Keratinocyte (primary cell): Measurements from ENCODE around the gene TTC9B. TPM values are rescaled to one million over a fixed set of nuclear protein-coding genes. Genes with fewer than 3 reads are reported as not detected.

ENCODE experiments used
- DNase-seq: peaks from one replicate; pipeline ENCODE4 v3.0.0-alpha.2; 2011; ENCODE audit warnings: low read depth, missing footprints, low spot score
- FAIRE-seq: peaks from 2 replicates; lab custom pipeline; 2011; peaks lifted over from hg19 to GRCh38; lab: Jason Lieb, UNC
- H2AFZ ChIP-seq: 2 replicates; pipeline ENCODE4 v1.6.0; 2012; ENCODE audit warnings: low read length, control low read depth, inconsistent platforms; ENCODE audit not compliant: control insufficient read depth
- H3K27ac ChIP-seq: 2 replicates; pipeline ENCODE4 v1.5.1; 2011; ENCODE audit warnings: low read length; ENCODE audit not compliant: control insufficient read depth, insufficient read depth
- H3K27me3 ChIP-seq: 3 replicates; pipeline ENCODE4 v1.6.0; 2011; ENCODE audit warnings: low read length; ENCODE audit not compliant: control insufficient read depth, insufficient read depth; ENCODE audit errors: extremely low read depth
- H3K36me3 ChIP-seq, 2 experiments: 2 replicates in 1 of 2; 3 replicates in 1 of 2; pipeline ENCODE4 v1.5.1; 2011; ENCODE audit warnings: low read length in 2 of 2, mild to moderate bottlenecking in 1 of 2; ENCODE audit not compliant: control insufficient read depth in 2 of 2, insufficient read depth in 2 of 2; ENCODE audit errors: extremely low read depth in 1 of 2
- H3K4me1 ChIP-seq: 3 replicates; pipeline ENCODE4 v1.5.1; 2011; ENCODE audit warnings: low read length; ENCODE audit not compliant: control insufficient read depth, insufficient read depth; ENCODE audit errors: extremely low read depth
- H3K4me2 ChIP-seq: 3 replicates; pipeline ENCODE4 v1.6.0; 2011; ENCODE audit warnings: low read depth, low read length; ENCODE audit not compliant: control insufficient read depth, insufficient read depth; ENCODE audit errors: extremely low read depth
- H3K4me3 ChIP-seq, 3 experiments: fragments of 200-600 bp in 1 of 3; sonication (generic) in 1 of 3; 2 replicates in 2 of 3; 3 replicates in 1 of 3; pipeline ENCODE4 v1.5.1; 2011 to 2016; ENCODE audit warnings: low read length in 3 of 3, mild to moderate bottlenecking in 3 of 3, control low read depth in 2 of 3, inconsistent platforms in 1 of 3, low read depth in 1 of 3, mixed read lengths in 1 of 3, mixed run types in 1 of 3, moderate library complexity in 1 of 3; ENCODE audit not compliant: control insufficient read depth in 2 of 3, insufficient read depth in 2 of 3; ENCODE audit errors: extremely low read depth in 1 of 3
- H3K79me2 ChIP-seq: 2 replicates; pipeline ENCODE4 v1.6.0; 2012; ENCODE audit warnings: low read length; ENCODE audit not compliant: control insufficient read depth, insufficient read depth
- H3K9ac ChIP-seq: 3 replicates; pipeline ENCODE4 v1.6.0; 2011; ENCODE audit warnings: low read length; ENCODE audit not compliant: control insufficient read depth, insufficient read depth; ENCODE audit errors: extremely low read depth
- H3K9me1 ChIP-seq: 3 replicates; pipeline ENCODE4 v1.6.0; 2011; ENCODE audit warnings: low read length; ENCODE audit not compliant: control insufficient read depth, insufficient read depth; ENCODE audit errors: extremely low read depth
- H3K9me3 ChIP-seq: 2 replicates; pipeline ENCODE4 v1.5.1; 2012; ENCODE audit warnings: low read depth, low read length; ENCODE audit not compliant: control insufficient read depth
- H4K20me1 ChIP-seq: 3 replicates; pipeline ENCODE4 v1.6.0; 2011; ENCODE audit warnings: low read length; ENCODE audit not compliant: control insufficient read depth, insufficient read depth; ENCODE audit errors: extremely low read depth
- EZH2 ChIP-seq: IDR thresholded peaks from one replicate; pipeline ENCODE4 v1.6.1; 2012; ENCODE audit warnings: inconsistent platforms, mild to moderate bottlenecking, low read length, moderate library complexity
- dilution Hi-C: fragments of 300-500 bp; cut with MboI; formaldehyde crosslinking; loops from one replicate; pipeline ENCODE4 v1.7.0; 2020; ENCODE audit warnings: low sequenced_read_pairs; ENCODE audit not compliant: extremely low pct_ligation_motif_present
- polyA plus RNA-seq, 5 experiments: library from polyadenylated mRNA; depleted of rRNA in 3 of 5; stranded (reverse) in 3 of 5; stranded (forward) in 1 of 5; unstranded in 1 of 5; fragments of >200 nt; gene quantifications; 1 replicate in 1 of 5; 2 replicates in 3 of 5; 3 replicates in 1 of 5; pipeline versions ENCODE4 v1.2.1 to v1.2.3, GENCODE V29; 2011 to 2012; ENCODE audit warnings: missing spikeins in 2 of 5, low read depth in 1 of 5, low replicate concordance in 1 of 5
- TF ChIP-seq, protein P1 (sequence below), 3 experiments: IDR thresholded peaks in 1 of 3; conservative IDR thresholded peaks in 1 of 3; optimal IDR thresholded peaks in 1 of 3; 2 replicates in 2 of 3; 3 replicates in 1 of 3; pipeline versions ENCODE3 to v1.5.1; 2011; ENCODE audit warnings: low read length in 3 of 3, mild to moderate bottlenecking in 3 of 3, moderate library complexity in 2 of 3, control low read depth in 1 of 3, inconsistent platforms in 1 of 3; ENCODE audit not compliant: insufficient read depth in 2 of 3; ENCODE audit errors: extremely low read depth in 1 of 3

TTC9B gene
- polyA plus RNA-seq, 1 donor (not counting 4 experiments of a cell fraction or from before 2014, with no cell fraction given): not detected

GRCh38 chr19:40237791-40238190 is 19.6 kb upstream of the TTC9B start:
- no peak for FAIRE-seq
- no peaks in the 10 kb centered on the region for H3K79me2 ChIP-seq
- no peaks in the 10 kb centered on the region for H4K20me1 ChIP-seq
- H3K27ac ChIP-seq: no peak overlapping the region
- no peaks in the 10 kb centered on the region for H3K4me1 ChIP-seq
- H3K9ac ChIP-seq: no peak overlapping the region
- H2AFZ ChIP-seq: no peak overlapping the region
- no peaks in the 10 kb centered on the region for H3K9me1 ChIP-seq
- TF ChIP-seq, protein P1, sequence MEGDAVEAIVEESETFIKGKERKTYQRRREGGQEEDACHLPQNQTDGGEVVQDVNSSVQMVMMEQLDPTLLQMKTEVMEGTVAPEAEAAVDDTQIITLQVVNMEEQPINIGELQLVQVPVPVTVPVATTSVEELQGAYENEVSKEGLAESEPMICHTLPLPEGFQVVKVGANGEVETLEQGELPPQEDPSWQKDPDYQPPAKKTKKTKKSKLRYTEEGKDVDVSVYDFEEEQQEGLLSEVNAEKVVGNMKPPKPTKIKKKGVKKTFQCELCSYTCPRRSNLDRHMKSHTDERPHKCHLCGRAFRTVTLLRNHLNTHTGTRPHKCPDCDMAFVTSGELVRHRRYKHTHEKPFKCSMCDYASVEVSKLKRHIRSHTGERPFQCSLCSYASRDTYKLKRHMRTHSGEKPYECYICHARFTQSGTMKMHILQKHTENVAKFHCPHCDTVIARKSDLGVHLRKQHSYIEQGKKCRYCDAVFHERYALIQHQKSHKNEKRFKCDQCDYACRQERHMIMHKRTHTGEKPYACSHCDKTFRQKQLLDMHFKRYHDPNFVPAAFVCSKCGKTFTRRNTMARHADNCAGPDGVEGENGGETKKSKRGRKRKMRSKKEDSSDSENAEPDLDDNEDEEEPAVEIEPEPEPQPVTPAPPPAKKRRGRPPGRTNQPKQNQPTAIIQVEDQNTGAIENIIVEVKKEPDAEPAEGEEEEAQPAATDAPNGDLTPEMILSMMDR (optimal IDR thresholded peaks at IDR 0.05 in 1 of 3, IDR thresholded peaks at IDR 0.05 in 1 of 3, conservative IDR thresholded peaks at IDR 0.05 in 1 of 3; ENCODE audit: extremely low read depth in 1 of 3, insufficient read depth in 2 of 3, low read length in 3 of 3): no peak
- no peak for TF ChIP-seq EZH2
- no peak for DNase-seq
- dilution Hi-C loops: no loop called here
- H3K9me3 ChIP-seq: no peaks in the 10 kb centered on the region
- H3K4me3 ChIP-seq: no peak overlapping the region
- H3K36me3 ChIP-seq: peaks cover 13 to 41% of the 10 kb centered on the region in 2 experiments
- no peak overlapping the region for H3K4me2 ChIP-seq
- H3K27me3 ChIP-seq: no peaks in the 10 kb centered on the region

GRCh38 chr19:40236366-40236765 is 18.2 kb upstream of the TTC9B start:
- H4K20me1 ChIP-seq: no peaks in the 10 kb centered on the region
- H3K27me3 ChIP-seq: no peaks in the 10 kb centered on the region
- H3K9ac ChIP-seq: no peak overlapping the region
- H3K9me3 ChIP-seq: no peaks in the 10 kb centered on the region
- TF ChIP-seq EZH2: no peak
- TF ChIP-seq, protein P1 (optimal IDR thresholded peaks at IDR 0.05 in 1 of 3, IDR thresholded peaks at IDR 0.05 in 1 of 3, conservative IDR thresholded peaks at IDR 0.05 in 1 of 3; ENCODE audit: extremely low read depth in 1 of 3, insufficient read depth in 2 of 3, low read length in 3 of 3): no peak
- H3K36me3 ChIP-seq: peaks cover 13 to 32% of the 10 kb centered on the region in 2 experiments
- no peak for FAIRE-seq
- H3K4me2 ChIP-seq: no peak overlapping the region
- no peaks in the 10 kb centered on the region for H3K4me1 ChIP-seq
- no peak overlapping the region for H3K4me3 ChIP-seq
- DNase-seq: no peak
- H3K79me2 ChIP-seq: no peaks in the 10 kb centered on the region
- H3K9me1 ChIP-seq: no peaks in the 10 kb centered on the region
- dilution Hi-C loops: no loop called here
- H2AFZ ChIP-seq: no peak overlapping the region
- no peak overlapping the region for H3K27ac ChIP-seq
